Activated CD4-positive, alpha-beta T cell treated with anti-CD3 and anti-CD28 coated beads, Interleukin-2, amount 10 ng/mL, durations not matched to agents 7 days and 5 days (primary cell): ENCODE data around the gene LRP2BP. TPM values are rescaled to one million over a fixed set of nuclear protein-coding genes. Genes with fewer than 3 reads are reported as not detected.

ENCODE experiments used
- CTCF ChIA-PET: fragments of 350-600 bp; sonication (Branson Sonifier 250); formaldehyde crosslinking; loops from one replicate; lab custom pipeline; 2021; ENCODE audit warnings: antibody characterized with exemption; lab: Charles Lee
- POLR2A ChIA-PET: fragments of 350-600 bp; sonication (Branson Sonifier 250); formaldehyde crosslinking; loops from one replicate; lab custom pipeline; 2021; ENCODE audit warnings: antibody characterized with exemption; lab: Charles Lee
- DNase-seq: peaks from one replicate; pipeline ENCODE4 v3.0.0-alpha.2; 2020
- H3K27ac Mint-ChIP-seq: one replicate; pipeline ENCODE4 v1.8.0; 2021; ENCODE audit warnings: mild to moderate bottlenecking, moderate library complexity, mixed read lengths
- H3K27me3 Mint-ChIP-seq: one replicate; pipeline ENCODE4 v1.8.0; 2021; ENCODE audit warnings: mixed read lengths
- H3K36me3 Mint-ChIP-seq: one replicate; pipeline ENCODE4 v1.8.0; 2021; ENCODE audit warnings: low read depth, mixed read lengths
- H3K4me1 Mint-ChIP-seq: one replicate; pipeline ENCODE4 v1.8.0; 2021; ENCODE audit warnings: mixed read lengths
- H3K4me3 Mint-ChIP-seq: one replicate; pipeline ENCODE4 v1.8.0; 2021; ENCODE audit warnings: mild to moderate bottlenecking, moderate library complexity, mixed read lengths
- H3K9me3 Mint-ChIP-seq: one replicate; pipeline ENCODE4 v1.8.0; 2021; ENCODE audit warnings: mixed read lengths
- total RNA-seq, 2 experiments: library from RNA; stranded (reverse); gene quantifications; one replicate each; pipeline ENCODE4 v1.2.3, GENCODE V29; 2021

The LRP2BP gene
- total RNA-seq, 2 experiments from 2014 or later, result 0.73 to 0.79 TPM

DNA sequence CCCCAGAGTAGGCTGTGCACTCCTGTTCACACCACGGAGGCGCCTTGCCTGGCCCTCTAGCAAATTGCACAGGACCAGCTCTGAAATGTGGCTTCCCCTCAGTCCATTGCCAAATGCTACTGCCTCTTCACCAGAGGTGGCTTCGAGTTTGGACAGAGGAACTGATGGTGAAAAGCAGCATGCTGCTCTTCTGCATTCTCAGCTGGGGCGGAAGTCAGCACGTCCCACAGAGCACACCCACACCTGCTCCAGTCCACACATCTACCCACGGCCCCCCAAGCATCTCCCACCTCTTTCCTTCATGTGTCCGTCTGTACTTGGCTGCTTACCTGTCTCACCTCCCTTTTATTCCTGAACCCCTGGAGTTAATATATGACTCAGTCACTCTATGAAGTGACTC is 43.5 kb downstream of the LRP2BP start:
- Mint-ChIP-seq H3K9me3 (no peaks in the 10 kb centered on the region), H3K27ac (peak overlapping the region; percentile 14), H3K4me1 (peaks cover 5% of the 10 kb centered on the region), H3K4me3 (no peak overlapping the region), H3K36me3 (peaks cover 25% of the 10 kb centered on the region), H3K27me3 (no peaks in the 10 kb centered on the region)
- POLR2A ChIA-PET, result no interaction called here
- CTCF ChIA-PET, result interaction anchor here (1.2 kb wide), 1 partner anchor 10 kb away, joined by 3 read pairs; no protein-coding TSS in a partner anchor
- DNase-seq, result no peak

DNA sequence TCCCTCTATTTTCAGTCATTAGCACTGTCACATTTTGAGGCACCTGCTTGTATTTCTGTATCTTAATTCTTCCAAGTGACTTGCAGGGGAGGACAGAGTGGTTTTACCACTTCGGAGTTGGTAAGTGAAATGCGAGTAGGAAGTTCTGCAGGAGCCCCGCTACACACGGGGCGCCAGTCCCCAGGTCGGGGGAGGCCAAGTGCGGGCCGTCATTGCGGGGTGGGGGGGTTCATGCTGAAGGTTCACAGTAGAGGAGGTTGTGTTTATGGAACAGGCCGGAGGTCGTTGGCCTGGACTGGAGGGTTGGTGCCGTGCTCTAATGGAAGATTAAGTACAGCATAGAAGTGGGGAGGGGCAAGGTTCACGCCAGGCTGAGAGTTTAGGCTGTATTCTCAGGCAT is 44.0 kb downstream of the LRP2BP start:
- DNase-seq, result no peak
- ChIA-PET POLR2A (no interaction called here), CTCF (no interaction called here)
- Mint-ChIP-seq H3K9me3 (no peaks in the 10 kb centered on the region), H3K27ac (no peak overlapping the region), H3K4me3 (no peak overlapping the region), H3K27me3 (no peaks in the 10 kb centered on the region), H3K36me3 (peaks cover 29% of the 10 kb centered on the region), H3K4me1 (peaks cover 7% of the 10 kb centered on the region)

DNA sequence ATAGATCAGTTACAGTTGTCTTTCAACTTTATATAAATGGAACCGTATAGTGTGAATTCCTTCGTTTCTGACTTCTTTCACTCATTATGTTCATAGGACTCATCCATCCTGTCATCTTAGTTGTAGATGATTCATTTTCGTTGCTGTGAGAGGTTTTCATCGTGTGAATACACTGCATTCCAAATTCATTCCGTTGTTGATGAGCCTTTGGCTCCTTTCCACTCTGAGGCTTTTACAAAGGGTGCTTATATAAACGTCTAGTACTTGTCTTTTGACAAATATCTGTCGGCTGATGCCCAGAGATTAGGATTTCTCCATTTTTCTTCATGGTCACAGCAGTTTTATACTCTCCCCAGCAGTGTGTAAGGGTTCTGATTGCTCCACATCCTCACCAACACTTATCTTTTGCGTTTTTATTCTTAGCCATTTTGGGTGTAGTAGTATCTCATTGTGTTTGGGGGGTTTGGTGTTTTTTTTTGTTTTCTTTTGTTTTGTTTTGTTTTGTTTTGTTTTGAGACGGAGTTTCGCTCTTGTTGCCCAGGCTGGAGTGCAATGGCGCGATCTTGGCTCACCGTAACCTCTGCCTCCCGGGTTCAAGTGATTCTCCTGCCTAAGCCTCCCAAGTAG is 48.6 kb downstream of the LRP2BP start:
- H3K9me3 Mint-ChIP-seq, result no peaks in the 10 kb centered on the region
- no peaks in the 10 kb centered on the region for H3K27me3 Mint-ChIP-seq
- peaks cover 32% of the 10 kb centered on the region for H3K4me1 Mint-ChIP-seq
- ChIA-PET CTCF (no interaction called here), POLR2A (no interaction called here)
- no peak overlapping the region for H3K4me3 Mint-ChIP-seq
- no peak for DNase-seq
- H3K27ac Mint-ChIP-seq, result no peak overlapping the region
- peaks cover 30% of the 10 kb centered on the region for H3K36me3 Mint-ChIP-seq

DNA sequence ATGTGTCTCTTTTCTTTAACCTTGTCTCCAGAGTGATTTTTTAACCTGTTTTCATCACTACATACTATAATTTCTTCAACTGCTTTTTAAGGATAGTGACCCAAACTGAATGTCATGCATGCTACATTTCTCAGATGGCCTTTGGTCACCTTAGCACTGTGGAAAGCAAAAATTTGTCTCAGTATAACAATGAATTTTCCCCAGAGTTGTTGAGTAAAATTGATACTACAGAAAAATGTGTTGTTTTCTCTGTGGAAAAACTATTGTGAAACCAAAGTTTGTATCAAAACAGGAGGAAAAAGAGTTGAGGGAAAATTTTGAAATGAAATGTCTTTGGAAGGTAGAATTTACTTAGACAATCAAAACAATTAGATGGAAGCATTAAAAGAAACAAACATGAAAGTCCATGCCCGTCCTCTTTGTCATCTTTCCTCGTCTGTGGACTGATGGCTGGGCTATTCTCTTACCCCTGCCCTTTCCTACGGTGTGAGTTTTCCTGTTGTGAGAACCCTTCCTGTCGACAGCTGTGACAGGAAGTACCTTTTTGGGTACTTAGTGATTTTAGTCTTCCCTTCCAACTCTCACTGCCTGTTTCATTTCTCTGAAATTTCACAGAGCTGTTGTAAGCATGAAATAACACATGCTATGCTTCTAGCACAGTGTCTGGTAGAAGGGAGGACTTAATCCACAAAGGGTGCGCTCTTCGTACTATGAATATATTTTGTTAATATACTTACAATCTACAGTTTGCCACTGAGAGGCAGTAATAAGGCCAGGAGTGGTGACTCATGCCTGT is 50.8 kb downstream of the LRP2BP start:
- Mint-ChIP-seq H3K36me3 (peaks cover 22% of the 10 kb centered on the region), H3K9me3 (no peaks in the 10 kb centered on the region), H3K4me1 (peaks cover 34% of the 10 kb centered on the region), H3K4me3 (peak overlapping the region; percentile 9), H3K27me3 (no peaks in the 10 kb centered on the region), H3K27ac (peak overlapping the region; percentile 67)
- ChIA-PET POLR2A (no interaction called here), CTCF (interaction anchor here (0.7 kb wide), 1 partner anchor 892 kb away, joined by 5 read pairs; no protein-coding TSS in a partner anchor)
- no peak for DNase-seq

DNA sequence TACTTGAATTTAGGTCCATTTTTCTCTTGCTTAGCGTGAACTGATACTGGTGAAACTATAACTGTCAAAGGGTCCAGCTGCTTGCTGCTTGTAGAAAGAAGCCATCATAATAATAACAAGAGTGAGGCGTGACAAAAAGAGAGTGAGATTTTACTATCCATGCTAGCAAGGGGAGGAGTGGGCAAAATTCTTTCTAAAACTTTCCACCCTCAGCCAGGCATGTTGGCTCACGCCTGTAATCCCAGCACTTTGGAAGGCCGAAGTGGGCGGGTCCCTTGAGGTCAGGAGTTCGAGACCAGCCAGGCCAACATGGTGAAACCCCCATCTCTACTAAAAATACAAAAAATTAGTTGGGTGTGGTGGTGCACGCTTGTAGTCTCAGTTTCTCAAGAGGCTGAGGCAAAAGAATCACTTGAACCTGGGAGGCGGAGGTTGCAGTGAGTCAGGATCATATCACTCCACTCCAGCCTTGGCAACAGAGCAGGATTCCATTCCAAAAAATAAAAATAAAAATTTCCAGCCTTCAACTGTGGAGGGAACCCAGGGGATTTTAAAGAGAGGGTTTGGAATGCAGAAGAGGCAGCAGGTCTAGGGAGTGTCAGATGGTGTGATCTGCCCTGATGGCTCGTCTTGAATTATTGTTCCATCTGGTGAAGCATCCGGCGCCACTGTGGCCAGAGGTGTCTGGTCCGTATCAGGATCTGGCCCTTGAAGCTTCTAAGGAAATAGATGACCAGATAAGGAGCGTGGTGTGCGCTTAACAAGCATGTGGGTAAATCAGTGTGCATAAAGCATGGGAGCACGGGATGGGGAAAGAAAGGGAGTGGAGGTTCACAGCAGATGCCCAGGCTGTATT is 51.8 kb downstream of the LRP2BP start:
- Mint-ChIP-seq H3K4me3 (no peak overlapping the region), H3K4me1 (peaks cover 39% of the 10 kb centered on the region), H3K9me3 (no peaks in the 10 kb centered on the region), H3K27me3 (no peaks in the 10 kb centered on the region), H3K27ac (peak overlapping the region; percentile 67), H3K36me3 (peaks cover 27% of the 10 kb centered on the region)
- DNase-seq, result no peak
- POLR2A ChIA-PET, result no interaction called here
- CTCF ChIA-PET, result no interaction called here

DNA sequence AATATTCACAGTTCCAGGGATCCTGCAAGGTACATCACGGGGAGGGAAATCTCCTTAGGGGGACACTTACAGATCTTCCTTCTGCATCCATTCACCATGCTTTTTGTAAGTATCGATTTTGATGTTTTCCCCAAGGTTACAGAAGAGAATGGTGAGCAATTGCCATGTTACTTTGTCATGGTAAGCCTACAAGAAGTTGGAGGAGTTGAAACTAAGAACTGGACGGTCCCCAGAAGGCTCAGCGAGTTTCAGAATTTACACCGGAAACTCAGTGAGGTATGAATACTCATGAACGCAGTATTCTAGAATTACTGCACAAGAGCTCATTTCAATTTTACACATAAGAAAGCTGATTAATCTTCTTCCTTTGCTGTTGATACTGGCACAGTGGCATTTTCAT is 53.9 kb downstream of the LRP2BP start:
- Mint-ChIP-seq H3K36me3 (peaks cover 18% of the 10 kb centered on the region), H3K27me3 (no peaks in the 10 kb centered on the region), H3K9me3 (no peaks in the 10 kb centered on the region), H3K4me3 (no peak overlapping the region), H3K4me1 (peaks cover 39% of the 10 kb centered on the region), H3K27ac (no peak overlapping the region)
- POLR2A ChIA-PET, result no interaction called here
- CTCF ChIA-PET, result interaction anchor here (0.9 to 1.3 kb wide), 3 partner anchors 11 to 19 kb away, joined by 3 to 4 read pairs (median 4); no protein-coding TSS in a partner anchor
- DNase-seq, result no peak

DNA sequence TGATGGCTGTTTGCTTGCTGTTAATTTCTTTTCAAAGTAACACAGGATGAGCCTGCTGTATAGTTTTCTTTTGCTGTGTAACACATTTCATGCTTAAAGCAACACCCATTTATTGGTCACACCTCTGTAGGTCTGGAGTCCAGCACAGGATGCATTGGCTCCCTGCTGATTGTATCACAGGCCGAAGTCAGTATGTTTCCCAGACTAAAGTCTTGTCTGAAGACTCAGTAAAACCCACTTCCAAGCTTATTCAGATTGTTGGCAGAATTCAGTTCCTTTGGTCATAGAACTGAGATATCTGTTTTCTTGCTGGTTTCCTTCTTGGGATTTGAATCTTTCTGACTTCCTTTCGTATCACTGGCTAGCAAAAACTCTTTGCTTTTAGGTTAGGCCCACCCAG is 54.3 kb downstream of the LRP2BP start:
- H3K4me1 Mint-ChIP-seq, result peaks cover 36% of the 10 kb centered on the region

DNA sequence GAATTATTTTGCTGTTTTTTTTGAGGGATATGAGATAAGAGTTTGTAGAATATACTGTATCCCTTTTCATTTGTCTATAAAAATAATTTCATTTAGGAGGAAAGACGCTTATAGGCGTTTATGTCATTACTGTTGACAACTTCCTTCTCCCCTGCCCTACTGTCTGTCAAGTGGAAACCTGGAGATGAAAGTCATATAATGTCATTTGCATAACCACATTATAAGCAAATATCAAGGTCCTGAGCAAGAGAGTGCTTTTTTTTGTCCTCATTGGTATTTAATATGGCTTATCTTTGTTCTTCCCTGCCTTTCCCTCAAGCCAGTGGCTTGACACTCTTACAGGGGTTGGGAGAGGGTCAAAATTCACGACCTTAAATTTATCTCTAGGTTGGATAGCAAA is 55.8 kb downstream of the LRP2BP start:
- peaks cover 21% of the 10 kb centered on the region for H3K36me3 Mint-ChIP-seq
- H3K4me1 Mint-ChIP-seq, result peaks cover 31% of the 10 kb centered on the region
- ChIA-PET CTCF (interaction anchor here (1.4 kb wide), 1 partner anchor 130 kb away, joined by 3 read pairs; the partner anchor contains the start of gene SNX25), POLR2A (no interaction called here)
- no peaks in the 10 kb centered on the region for H3K9me3 Mint-ChIP-seq
- H3K27me3 Mint-ChIP-seq, result no peaks in the 10 kb centered on the region
- H3K4me3 Mint-ChIP-seq, result no peak overlapping the region
- no peak for DNase-seq
- H3K27ac Mint-ChIP-seq, result no peak overlapping the region

More for the DNA sequence above, 54.3 kb downstream of the LRP2BP start:
- CTCF ChIA-PET, result interaction anchor here (0.6 to 1.4 kb wide), 4 partner anchors 12 to 131 kb away, joined by 3 to 4 read pairs (median 4); partner anchors contain the start of gene SNX25
- no peak overlapping the region for H3K4me3 Mint-ChIP-seq
- H3K27ac Mint-ChIP-seq, result no peak overlapping the region
- H3K9me3 Mint-ChIP-seq, result no peaks in the 10 kb centered on the region
- DNase-seq, result no peak
- peaks cover 19% of the 10 kb centered on the region for H3K36me3 Mint-ChIP-seq
- POLR2A ChIA-PET, result no interaction called here
- H3K27me3 Mint-ChIP-seq, result no peaks in the 10 kb centered on the region

DNA sequence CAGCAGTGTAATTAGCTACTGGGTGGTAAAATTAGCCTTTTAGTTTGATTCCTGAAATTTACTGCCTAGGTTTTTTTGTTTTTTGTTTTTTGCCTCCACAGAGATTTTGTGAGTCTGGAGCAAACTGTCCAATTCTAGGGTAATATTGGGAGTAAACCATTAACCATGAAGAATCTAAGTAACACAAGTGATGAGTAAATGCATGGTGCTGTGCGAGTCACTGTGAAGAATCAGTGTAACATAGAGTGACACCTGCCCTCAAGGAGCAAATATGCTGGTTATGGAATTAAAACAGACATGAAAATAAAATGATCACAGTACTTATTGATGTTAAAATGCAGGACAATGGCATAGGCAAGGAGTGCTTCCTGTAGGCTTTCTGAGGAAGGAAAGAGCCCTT is 60.1 kb downstream of the LRP2BP start:
- no peak overlapping the region for H3K27ac Mint-ChIP-seq
- ChIA-PET POLR2A (no interaction called here), CTCF (interaction anchor here (0.6 kb wide), 2 partner anchors 112 to 751 kb away, joined by 3 to 4 read pairs; no protein-coding TSS in a partner anchor)
- peaks cover 11% of the 10 kb centered on the region for H3K36me3 Mint-ChIP-seq
- DNase-seq, result no peak
- no peaks in the 10 kb centered on the region for H3K27me3 Mint-ChIP-seq
- H3K4me1 Mint-ChIP-seq, result peaks cover 9% of the 10 kb centered on the region
- no peak overlapping the region for H3K4me3 Mint-ChIP-seq
- H3K9me3 Mint-ChIP-seq, result no peaks in the 10 kb centered on the region

DNA sequence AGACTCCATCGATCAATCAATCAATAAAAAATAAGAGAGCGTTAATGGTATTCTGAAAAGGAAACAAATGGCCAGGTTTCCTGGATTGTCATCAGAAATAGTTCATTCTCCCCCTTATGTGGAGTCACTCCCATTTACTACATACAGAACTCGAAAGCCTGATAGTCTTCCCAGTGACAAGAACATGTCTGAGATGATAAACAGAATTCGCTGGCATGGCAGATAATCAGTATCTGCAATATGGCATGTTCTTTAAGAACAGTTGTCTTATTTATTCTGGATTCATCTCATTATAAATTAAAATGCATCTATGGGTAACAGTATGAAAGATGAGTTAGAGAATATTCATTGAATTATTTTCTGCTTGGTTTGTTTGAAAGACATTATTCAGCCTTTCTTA is 61.4 kb downstream of the LRP2BP start:
- ChIA-PET POLR2A (no interaction called here), CTCF (interaction anchor here (0.6 kb wide), 3 partner anchors 24 to 1969 kb away, joined by 4 to 5 read pairs (median 4); no protein-coding TSS in a partner anchor)
- no peak for DNase-seq
- peak overlapping the region; percentile 33 for H3K27ac Mint-ChIP-seq
- H3K27me3 Mint-ChIP-seq, result no peaks in the 10 kb centered on the region
- H3K4me3 Mint-ChIP-seq, result no peak overlapping the region
- peaks cover 6% of the 10 kb centered on the region for H3K9me3 Mint-ChIP-seq
- H3K4me1 Mint-ChIP-seq, result no peaks in the 10 kb centered on the region
- peaks cover 8% of the 10 kb centered on the region for H3K36me3 Mint-ChIP-seq

DNA sequence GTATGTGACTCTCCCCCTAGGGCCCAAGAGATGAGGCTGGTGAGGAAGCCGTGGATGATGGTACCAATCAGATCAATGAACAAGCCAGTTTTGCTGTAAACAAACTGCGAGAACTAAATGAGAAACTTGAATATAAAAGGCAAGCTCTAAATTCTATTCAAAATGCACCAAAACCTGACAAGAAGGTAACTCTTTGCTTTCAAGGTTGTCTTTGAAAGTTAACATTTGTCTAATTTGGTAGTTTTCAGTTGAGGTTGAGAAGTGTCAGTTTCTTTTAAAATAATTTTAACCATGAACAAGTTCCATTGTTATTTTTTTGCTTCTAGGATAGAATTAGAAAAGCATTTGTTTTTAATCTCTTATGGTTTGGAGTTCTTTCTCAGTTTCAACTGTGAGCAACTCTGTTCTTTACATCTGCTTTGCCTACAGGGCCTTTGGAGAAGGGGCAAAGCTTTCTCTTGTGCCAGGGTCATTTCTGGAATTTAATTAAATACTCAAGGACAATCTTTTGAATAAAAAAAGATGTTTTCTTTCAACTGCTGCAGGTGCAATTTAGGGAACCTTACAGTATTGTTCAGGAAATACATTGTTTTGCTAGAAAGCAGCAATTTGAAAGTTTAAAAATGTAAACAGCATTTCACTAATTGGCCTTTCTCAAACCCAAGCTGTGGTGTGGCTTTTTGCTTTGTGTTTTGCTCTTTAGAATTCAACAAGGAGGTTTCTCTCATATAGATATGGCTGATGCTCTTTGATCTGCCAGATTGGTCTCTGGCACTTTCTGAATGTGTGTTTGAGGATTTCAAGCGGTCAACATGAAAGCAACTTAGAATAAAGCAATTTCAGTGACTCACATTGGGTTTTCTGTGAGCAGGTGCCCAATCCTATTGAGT is 62.9 kb downstream of the LRP2BP start:
- peaks cover 9% of the 10 kb centered on the region for H3K9me3 Mint-ChIP-seq
- H3K4me1 Mint-ChIP-seq, result no peaks in the 10 kb centered on the region
- ChIA-PET CTCF (no interaction called here), POLR2A (no interaction called here)
- H3K27ac Mint-ChIP-seq, result no peak overlapping the region
- H3K36me3 Mint-ChIP-seq, result peaks cover 10% of the 10 kb centered on the region
- H3K4me3 Mint-ChIP-seq, result no peak overlapping the region
- H3K27me3 Mint-ChIP-seq, result no peaks in the 10 kb centered on the region
- no peak for DNase-seq
